Mesenteric fat pad (tissue), 1 donor: ENCODE data around the gene MYH11. TPM values are rescaled to one million over a fixed set of nuclear protein-coding genes. Genes with fewer than 3 reads are reported as not detected.
"Not testable (repeated sequence)": the region's sequence is repeated elsewhere in the genome, so short reads cannot be mapped to it uniquely, and the experiment has no call there.

Experiments
- DNase-seq: peaks from one replicate; pipeline ENCODE4 v3.0.0-alpha.2; 2020; ENCODE audit warnings: low spot score
- total RNA-seq: library from RNA; stranded (reverse); fragmentation: NEBNext Ultra II Directional; extraction: Animal tissue kit (Norgen Biotek cat#: 25700); gene quantifications from one replicate; pipeline ENCODE4 v1.2.1, GENCODE V29; 2021
- donor health status: DM: yes; HTN: yes; CAD: no.

The MYH11 gene
- total RNA-seq, 1 donor from 2014 or later = 53.5 TPM

GRCh38 chr16:15846510-15846909, 10.3 kb downstream of the MYH11 start:
- peak; percentile 65 for DNase-seq

DNA sequence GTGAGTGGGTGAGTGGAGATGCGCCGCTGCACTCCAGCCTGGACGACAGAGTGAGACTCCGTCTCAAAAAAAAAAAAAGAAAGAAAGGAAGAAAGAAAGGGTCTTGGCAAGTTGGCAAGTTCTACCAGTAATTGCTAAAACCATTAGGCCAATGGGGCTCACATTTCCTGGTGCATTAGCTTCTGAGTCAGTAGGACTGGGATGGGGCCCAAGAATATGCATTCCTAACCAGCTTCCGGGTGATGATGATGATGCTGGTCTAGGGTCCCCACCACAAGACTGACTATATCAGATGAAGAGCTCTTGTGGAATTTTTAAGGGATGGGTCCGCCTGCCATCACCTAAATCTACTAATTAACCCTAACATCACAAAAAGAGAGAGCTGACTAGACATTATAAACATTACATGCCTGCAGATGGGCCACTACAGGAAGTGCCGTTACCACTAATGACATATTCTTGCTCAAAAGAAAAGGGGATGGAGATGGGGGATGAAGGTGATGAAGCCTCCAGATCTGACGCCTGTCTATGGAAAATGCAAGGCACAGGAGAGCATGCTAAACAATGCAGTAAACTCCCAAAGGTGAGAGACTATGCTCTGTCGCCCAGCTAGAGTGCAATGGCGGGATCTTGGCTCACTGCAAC, 13.1 kb downstream of the MYH11 start:
- DNase-seq = no peak

- DNase-seq = not testable (repeated sequence)
These were observed 17.6 kb downstream of the MYH11 start for GRCh38 chr16:15839204-15839603.

DNA sequence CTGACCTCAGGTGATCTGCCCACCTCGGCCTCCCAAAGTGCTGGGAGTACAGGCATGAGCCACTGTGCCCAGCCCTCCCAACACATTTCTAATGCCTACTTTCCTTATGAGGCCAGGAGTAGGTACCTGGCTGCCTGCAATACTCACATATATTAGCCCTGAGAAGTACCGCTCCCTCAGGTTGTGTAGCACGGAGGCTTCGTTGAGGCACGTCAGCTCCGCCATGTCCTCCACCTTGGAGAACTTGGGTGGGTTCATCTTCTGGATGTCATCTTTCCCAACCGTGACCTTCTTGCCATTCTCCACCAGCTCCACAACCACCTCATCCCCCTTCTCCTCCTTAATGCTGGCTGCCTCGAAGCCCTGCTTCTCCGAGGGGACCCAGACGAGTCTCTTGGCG, 19.1 kb downstream of the MYH11 start:
- DNase-seq = no peak

- no peak for DNase-seq
These were observed 19.7 kb downstream of the MYH11 start for GRCh38 chr16:15836965-15837611.

- no peak for DNase-seq
These were observed 20.8 kb downstream of the MYH11 start for GRCh38 chr16:15836074-15836473.

- DNase-seq = no peak
These were observed 21.5 kb downstream of the MYH11 start for GRCh38 chr16:15835136-15835878.

DNA sequence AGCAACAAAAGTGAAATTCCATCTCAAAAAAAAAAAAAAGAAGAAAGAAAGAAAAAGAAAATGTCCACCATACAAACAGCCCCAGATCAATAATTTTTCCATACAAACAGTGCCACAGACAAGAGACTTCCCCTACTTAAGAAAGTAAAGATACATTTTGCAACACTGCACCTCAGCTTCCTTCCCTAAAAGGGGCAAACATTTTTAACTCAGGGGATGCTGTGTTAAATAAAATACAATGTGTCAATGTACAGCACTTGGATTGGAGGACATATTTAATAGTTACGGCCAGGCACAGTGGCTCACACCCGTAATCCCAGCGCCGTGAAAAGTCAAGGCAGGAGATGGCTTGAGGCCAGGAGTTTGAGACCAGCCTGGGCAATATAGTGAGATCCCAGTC, 22.3 kb downstream of the MYH11 start:
- no peak for DNase-seq

GRCh38 chr16:15833541-15833940, 23.3 kb downstream of the MYH11 start:
- DNase-seq = no peak

- no peak for DNase-seq
These were observed 24.6 kb downstream of the MYH11 start for GRCh38 chr16:15832241-15832640.

DNA sequence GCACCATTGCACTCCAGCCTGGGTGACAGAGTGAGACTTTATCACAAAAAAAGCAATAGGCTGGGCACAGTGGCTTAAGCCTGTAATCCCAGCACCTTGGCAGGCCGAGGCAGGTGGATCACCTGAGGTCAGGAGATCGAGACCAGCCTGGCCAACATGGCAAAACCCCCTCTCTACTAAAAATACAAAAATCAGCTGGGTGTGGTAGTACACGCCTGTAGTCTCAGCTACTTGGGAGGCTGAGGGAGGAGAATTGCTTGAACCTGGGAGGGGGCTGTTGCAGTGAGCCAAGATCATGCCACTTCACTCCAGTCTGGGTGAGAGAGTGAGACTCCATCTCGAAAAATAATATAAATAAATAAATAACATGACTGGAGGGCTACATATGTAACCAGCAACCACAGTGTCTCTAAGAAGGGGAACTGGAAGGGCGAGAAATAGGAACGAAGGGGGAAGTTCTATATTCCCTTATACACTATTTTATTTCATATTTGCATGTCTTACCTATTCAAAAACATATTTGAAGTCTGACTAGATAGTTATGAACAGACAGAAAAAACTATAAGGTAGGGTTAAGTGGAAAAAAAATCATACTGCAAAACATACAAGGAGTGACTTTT, 25.9 kb downstream of the MYH11 start:
- DNase-seq = no peak

DNA sequence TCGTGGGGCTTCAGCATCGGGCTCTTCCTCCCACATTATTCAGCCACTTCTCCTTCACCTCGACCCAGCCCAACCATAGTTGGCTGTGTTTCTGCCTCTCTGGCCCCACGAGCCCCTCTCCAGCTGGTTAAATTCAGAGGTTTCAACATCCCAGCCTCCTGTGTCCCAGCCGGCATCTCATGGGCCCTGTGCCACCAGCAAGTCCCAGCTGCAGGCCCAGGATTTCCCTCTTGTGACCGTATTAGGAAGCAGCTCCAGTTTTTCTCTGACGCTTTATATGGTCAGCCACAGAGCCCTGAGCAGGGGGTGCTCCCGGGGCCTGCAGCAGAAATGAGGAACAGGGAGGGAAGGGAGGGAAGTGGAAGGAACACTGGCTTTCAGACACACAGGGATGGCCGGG, 27.4 kb downstream of the MYH11 start:
- no peak for DNase-seq

- no peak for DNase-seq
These were observed 29.0 kb downstream of the MYH11 start for GRCh38 chr16:15827709-15828343.

DNA sequence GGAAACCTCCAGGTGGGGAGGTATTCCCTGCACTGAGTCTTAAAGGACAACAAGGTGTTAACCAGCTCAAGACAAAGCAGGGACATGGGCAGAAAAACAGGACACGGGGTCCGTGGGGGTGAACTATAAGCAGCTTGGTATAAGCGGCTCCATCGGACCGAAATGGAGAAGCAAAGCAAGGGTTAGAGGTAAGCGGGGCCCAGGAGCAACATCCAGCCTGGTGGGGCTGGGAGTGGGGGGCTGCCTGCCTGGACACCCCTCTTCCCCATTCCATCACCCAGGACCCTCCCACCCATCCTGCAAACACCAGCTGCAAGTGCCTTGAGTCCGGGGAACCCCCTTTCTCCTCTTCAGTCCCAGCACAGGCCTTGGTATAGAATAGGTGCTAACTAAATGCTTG, 29.5 kb downstream of the MYH11 start:
- DNase-seq = no peak

- no peak for DNase-seq
These were observed 31.0 kb downstream of the MYH11 start for GRCh38 chr16:15825750-15826305.

- DNase-seq = peak; percentile 71
These were observed 33.9 kb downstream of the MYH11 start for GRCh38 chr16:15822957-15823356.

DNA sequence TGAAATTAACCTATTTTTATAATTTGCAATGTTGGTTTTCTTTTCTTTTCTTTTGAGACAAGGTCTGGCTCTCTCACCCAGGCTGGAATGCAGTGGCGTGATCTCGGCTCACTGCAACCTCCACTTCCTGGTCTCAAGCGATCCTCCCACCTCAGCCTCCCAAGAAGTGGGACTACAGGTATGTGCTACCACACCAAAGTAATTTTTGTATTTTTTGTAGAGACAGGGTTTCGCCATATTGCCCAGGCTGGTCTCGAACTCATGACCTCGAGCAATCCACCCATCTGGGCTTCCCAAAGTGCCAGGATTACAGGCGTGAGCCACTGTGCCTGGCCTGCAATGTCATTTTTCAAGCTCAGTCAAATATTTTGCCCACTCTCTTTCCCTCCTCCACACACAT, 36.0 kb downstream of the MYH11 start:
- peak; percentile 43 for DNase-seq

DNA sequence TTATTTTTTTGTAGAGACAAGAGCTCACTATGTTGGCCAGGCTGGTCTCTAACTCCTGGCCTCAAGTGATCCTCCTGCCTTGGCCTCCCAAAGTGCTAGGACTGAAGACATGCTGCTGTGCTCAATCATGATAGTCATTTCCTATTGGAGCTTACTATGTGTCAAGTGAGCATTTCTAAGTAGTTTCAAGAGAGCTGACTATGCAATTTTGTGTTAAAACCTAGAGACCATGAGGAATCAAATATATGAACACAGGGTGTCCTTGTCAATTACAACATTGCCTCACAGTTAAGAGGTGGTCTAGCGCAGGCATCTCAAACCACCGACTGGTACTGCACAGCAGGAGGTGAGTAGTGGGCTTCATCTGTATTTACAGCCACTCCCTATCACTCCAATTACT, 37.8 kb downstream of the MYH11 start:
- DNase-seq = no peak

- DNase-seq = peak; percentile 39
These were observed 39.4 kb downstream of the MYH11 start for GRCh38 chr16:15817446-15817845.

DNA sequence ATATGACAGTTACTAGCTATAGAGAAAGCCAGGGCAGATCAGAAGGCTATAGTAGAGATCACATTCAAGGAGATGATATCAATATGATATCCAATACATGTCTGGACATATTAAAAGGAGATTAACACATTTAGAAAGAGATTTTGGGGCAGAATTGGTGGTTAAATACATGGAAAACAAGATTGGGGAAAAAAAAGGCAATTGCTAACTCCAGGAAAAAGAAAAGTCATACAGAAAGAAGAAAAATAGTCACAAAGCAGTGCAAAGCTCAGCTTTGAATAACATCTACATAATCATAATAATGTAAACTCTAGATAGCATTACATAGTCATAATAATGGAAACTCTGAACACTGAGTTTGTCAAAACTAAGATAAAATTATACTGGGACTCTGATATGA, 40.6 kb downstream of the MYH11 start:
- no peak for DNase-seq

- DNase-seq = not testable (repeated sequence)
These were observed 44.5 kb downstream of the MYH11 start for GRCh38 chr16:15812401-15812750.
